Measurements from ENCODE around the gene ITPR1. TPM values are rescaled to one million over a fixed set of nuclear protein-coding genes. Genes with fewer than 3 reads are reported as not detected.

The ITPR1 gene
- total RNA-seq, 1 donor from 2014 or later, result 6.7 TPM

- Mint-ChIP-seq H3K36me3 (ENCODE audit: low read depth, unreplicated experiment) (peaks cover 18% of the 10 kb centered on the region), H3K4me3 (ENCODE audit: unreplicated experiment) (no peak overlapping the region), H3K27me3 (ENCODE audit: low read depth, unreplicated experiment) (peaks cover 6% of the 10 kb centered on the region), H3K27ac (ENCODE audit: unreplicated experiment) (no peak overlapping the region), H3K9me3 (ENCODE audit: unreplicated experiment) (peaks cover 3% of the 10 kb centered on the region), H3K4me1 (ENCODE audit: low read depth, unreplicated experiment) (peaks cover 35% of the 10 kb centered on the region)
- DNase-seq (ENCODE audit: low read depth) (no peak), FAIRE-seq (no peak)
- Histone ChIP-seq H3K4me3 (ENCODE audit: insufficient read depth, low read depth, low read length) (no peak overlapping the region), H3K9ac (ENCODE audit: low read length) (peak overlapping the region; percentile 66), H3K36me3 (ENCODE audit: insufficient read depth, low read length) (no peaks in the 10 kb centered on the region), H3K4me1 (ENCODE audit: insufficient read depth, low read length) (peaks cover 39% of the 10 kb centered on the region), H3K4me2 (ENCODE audit: low read length) (no peak overlapping the region), H3K27ac (ENCODE audit: low read depth, low read length) (peak overlapping the region; percentile 76), H3K27me3 (ENCODE audit: insufficient read depth, low read length) (peaks cover 4% of the 10 kb centered on the region), H3K9me3 (ENCODE audit: insufficient read depth, low read depth, low read length) (no peaks in the 10 kb centered on the region), H3K79me2 (ENCODE audit: insufficient read depth, low read length) (no peaks in the 10 kb centered on the region), H4K20me1 (ENCODE audit: insufficient read depth, low read length) (no peaks in the 10 kb centered on the region), H2AFZ (ENCODE audit: low read depth, low read length) (no peak overlapping the region)
- no peak for TF ChIP-seq EZH2 (IDR thresholded peaks at IDR 0.05; ENCODE audit: insufficient read depth, low read length)
Measured at GRCh38 chr3:4749567-4750002, 256.4 kb downstream of the ITPR1 start.

- Mint-ChIP-seq H3K36me3 (ENCODE audit: low read depth, unreplicated experiment) (peaks cover 20% of the 10 kb centered on the region), H3K4me3 (ENCODE audit: unreplicated experiment) (no peak overlapping the region), H3K9me3 (ENCODE audit: unreplicated experiment) (peaks cover 3% of the 10 kb centered on the region), H3K27me3 (ENCODE audit: low read depth, unreplicated experiment) (peaks cover 6% of the 10 kb centered on the region), H3K4me1 (ENCODE audit: low read depth, unreplicated experiment) (peaks cover 33% of the 10 kb centered on the region), H3K27ac (ENCODE audit: unreplicated experiment) (peak overlapping the region; percentile 97)
- Histone ChIP-seq H3K9me3 (ENCODE audit: insufficient read depth, low read depth, low read length) (no peaks in the 10 kb centered on the region), H3K9ac (ENCODE audit: low read length) (peak overlapping the region; percentile 66), H2AFZ (ENCODE audit: low read depth, low read length) (no peak overlapping the region), H3K4me2 (ENCODE audit: low read length) (peak overlapping the region; percentile 71), H4K20me1 (ENCODE audit: insufficient read depth, low read length) (no peaks in the 10 kb centered on the region), H3K4me1 (ENCODE audit: insufficient read depth, low read length) (peaks cover 37% of the 10 kb centered on the region), H3K36me3 (ENCODE audit: insufficient read depth, low read length) (no peaks in the 10 kb centered on the region), H3K27me3 (ENCODE audit: insufficient read depth, low read length) (peaks cover 4% of the 10 kb centered on the region), H3K79me2 (ENCODE audit: insufficient read depth, low read length) (no peaks in the 10 kb centered on the region), H3K4me3 (ENCODE audit: insufficient read depth, low read depth, low read length) (no peak overlapping the region), H3K27ac (ENCODE audit: low read depth, low read length) (peak overlapping the region; percentile 76)
- peak; percentile 93 for DNase-seq (ENCODE audit: low read depth)
- TF ChIP-seq CTCF (IDR thresholded peaks at IDR 0.05; ENCODE audit: insufficient read depth, low read depth, low read length) (no peak), EZH2 (IDR thresholded peaks at IDR 0.05; ENCODE audit: insufficient read depth, low read length) (no peak)
- FAIRE-seq, result no peak
Measured at GRCh38 chr3:4750306-4750968, 257.3 kb downstream of the ITPR1 start.

GRCh38 chr3:4751029-4751501 lies 257.9 kb downstream of the ITPR1 start:
- FAIRE-seq, result no peak
- peak overlapping the region; percentile 66 for H3K9ac ChIP-seq (ENCODE audit: low read length)
- Mint-ChIP-seq H3K9me3 (ENCODE audit: unreplicated experiment) (peaks cover 3% of the 10 kb centered on the region), H3K36me3 (ENCODE audit: low read depth, unreplicated experiment) (peaks cover 20% of the 10 kb centered on the region), H3K27me3 (ENCODE audit: low read depth, unreplicated experiment) (peaks cover 6% of the 10 kb centered on the region), H3K4me1 (ENCODE audit: low read depth, unreplicated experiment) (peaks cover 30% of the 10 kb centered on the region), H3K27ac (ENCODE audit: unreplicated experiment) (peak overlapping the region; percentile 97), H3K4me3 (ENCODE audit: unreplicated experiment) (peak overlapping the region; percentile 61)
- no peak overlapping the region for H2AFZ ChIP-seq (ENCODE audit: low read depth, low read length)
- no peak for DNase-seq (ENCODE audit: low read depth)
- H3K79me2 ChIP-seq (ENCODE audit: insufficient read depth, low read length), result no peaks in the 10 kb centered on the region
- H3K27ac ChIP-seq (ENCODE audit: low read depth, low read length), result peak overlapping the region; percentile 76
- peaks cover 4% of the 10 kb centered on the region for H3K27me3 ChIP-seq (ENCODE audit: insufficient read depth, low read length)
- no peaks in the 10 kb centered on the region for H3K9me3 ChIP-seq (ENCODE audit: insufficient read depth, low read depth, low read length)
- TF ChIP-seq EZH2 (IDR thresholded peaks at IDR 0.05; ENCODE audit: insufficient read depth, low read length) (no peak), CTCF (IDR thresholded peaks at IDR 0.05; ENCODE audit: insufficient read depth, low read depth, low read length) (no peak)
- H3K4me2 ChIP-seq (ENCODE audit: low read length), result peak overlapping the region; percentile 71
- H3K4me3 ChIP-seq (ENCODE audit: insufficient read depth, low read depth, low read length), result no peak overlapping the region
- H4K20me1 ChIP-seq (ENCODE audit: insufficient read depth, low read length), result no peaks in the 10 kb centered on the region
- H3K36me3 ChIP-seq (ENCODE audit: insufficient read depth, low read length), result no peaks in the 10 kb centered on the region
- peaks cover 36% of the 10 kb centered on the region for H3K4me1 ChIP-seq (ENCODE audit: insufficient read depth, low read length)
